Subcutaneous abdominal adipose tissue (tissue), 5 donors: ENCODE results near the gene PLIN5.

Source experiments
- H3K27ac ChIP-seq: one replicate; pipeline ENCODE4 v1.7.0; 2013; ENCODE audit warnings: low read depth, mild to moderate bottlenecking, inconsistent platforms, low read length, moderate library complexity
- H3K27me3 ChIP-seq, 5 donors: one replicate each; pipeline ENCODE4 v1.7.0; 2013; ENCODE audit warnings: low read length in 5 of 5, inconsistent platforms in 1 of 5; ENCODE audit not compliant: control insufficient read depth in 5 of 5, insufficient read depth in 4 of 5
- H3K36me3 ChIP-seq, 5 donors: one replicate each; pipeline ENCODE4 v1.7.0; 2013; ENCODE audit warnings: low read length in 5 of 5; ENCODE audit not compliant: control insufficient read depth in 5 of 5, insufficient read depth in 5 of 5
- H3K4me1 ChIP-seq, 5 donors: one replicate each; pipeline ENCODE4 v1.7.0; 2013; ENCODE audit warnings: low read length in 5 of 5, mild to moderate bottlenecking in 3 of 5, moderate library complexity in 1 of 5; ENCODE audit not compliant: control insufficient read depth in 5 of 5, insufficient read depth in 5 of 5
- H3K4me3 ChIP-seq, 5 donors: one replicate each; pipeline ENCODE4 v1.7.0; 2013; ENCODE audit warnings: low read length in 5 of 5, low read depth in 1 of 5
- H3K9ac ChIP-seq, 5 donors: one replicate each; pipeline ENCODE4 v1.7.0; 2013; ENCODE audit warnings: low read length in 5 of 5, mild to moderate bottlenecking in 4 of 5, moderate library complexity in 3 of 5
- H3K9me3 ChIP-seq, 5 donors: one replicate each; pipeline ENCODE4 v1.7.0; 2013; ENCODE audit warnings: low read length in 5 of 5; ENCODE audit not compliant: control insufficient read depth in 5 of 5
- donor health status: healthy.
- donor health status: healthy.
- donor health status: healthy.
- donor health status: healthy.
- donor health status: healthy.

Gene PLIN5

DNA sequence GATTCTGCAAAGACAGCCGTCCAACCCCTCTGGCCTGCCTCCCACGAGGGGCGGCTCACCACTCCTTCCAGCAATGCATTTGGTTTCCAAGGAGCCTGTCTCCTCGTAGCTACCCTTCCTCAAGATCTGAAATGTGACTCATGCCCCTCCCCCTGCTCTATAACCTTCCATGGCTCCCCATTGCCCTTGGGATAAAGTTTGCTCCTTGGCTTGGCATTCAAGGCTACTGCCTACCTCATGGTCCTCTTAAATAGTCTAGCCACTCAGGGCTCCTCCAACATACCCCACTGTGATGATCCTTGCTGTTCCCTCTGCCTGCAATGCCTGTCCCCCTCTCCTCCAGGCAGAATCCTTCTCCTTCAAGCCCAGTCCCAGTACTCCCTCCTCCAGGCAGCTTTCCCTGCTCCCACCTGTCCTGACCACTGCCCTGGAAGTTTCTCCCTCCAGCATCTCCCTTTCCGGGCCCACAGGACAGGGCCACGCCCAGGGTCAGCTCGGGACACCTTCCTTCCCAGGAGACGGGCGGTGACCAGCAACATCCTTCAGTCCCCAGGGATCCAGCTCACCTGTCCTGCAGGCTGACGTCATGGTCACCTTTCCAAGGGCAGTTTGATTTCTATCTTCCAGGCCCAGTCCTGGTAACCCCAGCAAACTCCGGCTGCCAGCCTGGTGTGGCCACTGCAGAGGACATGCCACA is 43.7 kb upstream of the PLIN5 start:
- H3K4me3 ChIP-seq = no peak overlapping the region
- H3K27ac ChIP-seq = no peak overlapping the region
- H3K4me1 ChIP-seq = peaks cover 0 to 35% (median 2%) of the 10 kb centered on the region in 5 donors
- no peaks in the 10 kb centered on the region for H3K9me3 ChIP-seq
- peaks cover 27 to 58% (median 50%) of the 10 kb centered on the region in 5 donors for H3K27me3 ChIP-seq
- no peaks in the 10 kb centered on the region for H3K36me3 ChIP-seq
- peak overlapping the region in 1 of 5 donors; percentile 20 for H3K9ac ChIP-seq

DNA sequence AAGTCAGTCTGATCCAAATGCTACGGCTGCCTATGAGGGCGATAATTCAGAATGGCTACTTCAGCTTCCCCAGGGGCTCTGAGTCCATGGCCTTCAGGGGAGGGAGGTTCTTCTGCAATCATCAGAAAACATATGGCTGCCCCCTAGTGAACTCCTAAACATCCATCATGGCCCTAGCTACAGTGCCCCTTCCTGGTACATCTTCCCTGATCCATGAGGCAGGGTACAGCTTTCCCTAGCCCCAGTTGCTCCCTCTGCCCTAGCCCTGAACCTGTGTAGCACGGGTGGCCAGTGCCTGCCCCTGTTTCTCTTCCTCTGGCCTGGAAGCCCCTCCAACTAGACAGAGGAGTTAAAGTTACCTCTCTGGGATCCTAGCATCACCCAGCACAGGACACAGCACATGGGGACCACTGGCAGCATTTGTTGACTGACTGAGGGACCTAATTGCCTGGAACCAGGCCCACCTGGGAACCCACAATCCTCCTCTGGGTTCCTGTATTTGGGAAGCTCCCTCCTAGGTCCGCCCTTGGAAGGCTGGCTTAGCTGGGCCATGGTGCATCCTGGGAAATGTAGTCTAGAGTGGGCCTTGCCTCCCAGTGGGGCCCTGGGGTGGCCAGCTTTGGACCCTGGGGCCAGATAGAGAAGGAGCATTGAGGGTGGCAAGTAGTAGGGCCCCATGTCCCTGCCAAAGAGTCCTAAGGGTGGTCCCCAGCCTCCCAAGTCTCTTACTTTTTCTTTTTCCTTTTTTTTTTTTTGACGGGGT is 42.2 kb upstream of the PLIN5 start:
- Histone ChIP-seq H3K4me3 (no peak overlapping the region), H3K4me1 (peaks cover 0 to 37% (median 2%) of the 10 kb centered on the region in 5 donors), H3K27ac (no peak overlapping the region), H3K36me3 (no peaks in the 10 kb centered on the region), H3K9ac (no peak overlapping the region), H3K27me3 (peaks cover 17 to 54% (median 44%) of the 10 kb centered on the region in 5 donors), H3K9me3 (no peaks in the 10 kb centered on the region)

DNA sequence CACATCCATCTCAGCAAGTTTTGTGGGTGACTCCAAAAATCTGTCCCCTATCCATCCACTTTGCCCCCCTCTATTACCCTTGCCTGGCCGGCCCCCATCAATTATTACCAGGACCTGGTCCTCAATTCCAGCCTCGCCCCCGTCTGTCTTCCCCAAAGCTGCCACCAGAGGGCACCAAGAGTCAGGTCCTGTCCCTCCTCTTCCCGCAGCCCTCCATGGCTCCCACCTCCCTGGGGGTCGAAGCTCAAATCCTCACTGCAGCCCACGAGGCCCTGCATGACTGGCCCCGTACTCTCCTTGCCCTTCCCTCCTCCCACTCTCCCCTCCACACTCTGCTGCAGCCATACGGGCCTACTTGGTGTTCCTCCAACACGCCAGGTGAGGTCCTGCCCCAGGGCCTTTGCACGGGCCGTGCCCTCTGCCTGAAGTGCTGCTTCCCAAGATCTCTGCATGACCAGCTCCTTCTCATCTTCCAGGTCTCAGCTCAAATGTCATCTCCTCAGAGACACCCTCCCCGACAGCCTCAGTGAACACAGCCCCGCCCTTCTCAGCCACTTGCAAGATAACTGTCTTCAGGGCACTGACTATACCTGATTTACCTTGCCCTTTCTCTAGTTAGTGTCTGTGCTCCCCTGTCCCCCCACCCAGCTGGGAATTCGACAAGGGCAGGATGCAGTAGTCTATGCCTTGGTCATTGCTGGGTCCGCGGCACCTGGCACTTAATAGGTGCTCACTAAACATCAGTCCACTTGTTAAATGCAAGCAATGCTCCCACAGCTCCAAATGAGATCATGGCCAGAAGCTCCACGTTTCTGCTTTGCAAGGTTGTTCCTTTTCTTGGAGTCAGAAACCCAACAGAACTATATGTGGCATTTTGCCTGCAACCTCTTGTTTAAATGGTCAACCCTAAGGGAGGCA is 41.3 kb upstream of the PLIN5 start:
- Histone ChIP-seq H3K9me3 (no peaks in the 10 kb centered on the region), H3K27me3 (peaks cover 14 to 49% (median 41%) of the 10 kb centered on the region in 5 donors), H3K36me3 (no peaks in the 10 kb centered on the region), H3K27ac (peak overlapping the region; percentile 82), H3K4me1 (peaks cover 0 to 39% (median 2%) of the 10 kb centered on the region in 5 donors), H3K9ac (peak overlapping the region in 1 of 5 donors; percentile 48), H3K4me3 (no peak overlapping the region)

DNA sequence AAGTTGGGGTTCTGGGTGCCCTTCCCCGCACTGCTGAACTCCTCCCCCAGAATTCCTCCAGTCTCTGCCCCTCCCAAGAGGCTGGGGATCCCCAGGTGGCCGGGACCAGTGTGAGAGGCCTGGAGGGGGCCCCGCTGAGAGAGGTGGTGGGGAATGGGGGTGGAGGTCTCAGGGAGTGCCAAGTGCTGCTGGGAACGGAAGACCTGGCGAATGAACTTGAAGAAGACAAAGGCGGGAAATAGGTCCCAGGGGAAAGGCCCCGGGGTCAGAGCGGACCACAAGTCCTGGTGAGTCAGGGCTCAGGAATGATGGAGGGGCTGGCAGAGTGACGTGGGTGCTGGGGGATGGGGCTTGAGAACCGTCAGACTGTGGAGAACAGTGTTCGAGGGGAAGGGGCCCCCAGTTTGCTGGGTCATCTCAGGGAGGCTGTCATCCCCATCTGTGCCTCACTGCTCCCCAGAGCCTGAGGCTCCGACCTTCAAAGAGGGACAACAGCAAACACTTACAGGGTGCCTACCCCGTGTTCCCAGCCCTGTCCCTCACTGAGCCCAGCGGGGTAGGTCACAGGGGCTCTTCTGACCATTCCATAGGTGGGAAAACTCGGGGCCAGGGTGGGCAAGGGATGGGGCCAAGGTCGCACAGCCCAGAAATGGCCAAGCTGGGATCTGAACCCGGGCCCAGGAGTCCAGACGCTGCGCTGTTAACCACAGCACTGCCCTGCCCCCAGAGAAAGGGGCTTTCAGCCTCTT is 40.4 kb upstream of the PLIN5 start:
- peaks cover 18 to 49% (median 42%) of the 10 kb centered on the region in 5 donors for H3K27me3 ChIP-seq
- H3K9ac ChIP-seq = peak overlapping the region in 3 of 5 donors; percentile 40 to 52 (median 48)
- peak overlapping the region; percentile 82 for H3K27ac ChIP-seq
- peak overlapping the region in 1 of 5 donors; percentile 10 for H3K4me3 ChIP-seq
- H3K36me3 ChIP-seq = no peaks in the 10 kb centered on the region
- H3K4me1 ChIP-seq = peaks cover 0 to 39% (median 0%) of the 10 kb centered on the region in 5 donors
- no peaks in the 10 kb centered on the region for H3K9me3 ChIP-seq

DNA sequence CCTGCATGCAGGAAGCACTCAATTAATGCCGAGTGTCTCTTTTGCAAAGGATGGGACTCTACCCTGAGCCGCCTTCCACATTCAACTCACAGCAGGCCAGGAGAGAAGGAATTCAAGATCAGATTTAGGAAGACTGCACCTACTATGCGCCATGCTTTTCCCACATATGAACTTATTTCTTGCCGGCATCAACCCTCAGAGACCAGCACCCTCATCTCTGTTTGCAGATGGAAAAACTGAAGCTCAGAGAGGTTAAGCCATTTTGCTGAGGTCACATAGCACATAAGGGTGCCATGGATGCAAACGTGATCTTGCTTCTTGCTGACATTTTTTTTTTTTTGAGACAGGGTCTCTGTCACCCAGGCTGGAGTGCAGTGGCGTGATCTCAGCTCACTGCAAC is 38.7 kb upstream of the PLIN5 start:
- H3K9ac ChIP-seq = no peak overlapping the region
- H3K4me1 ChIP-seq = peaks cover 0 to 30% (median 0%) of the 10 kb centered on the region in 5 donors
- no peak overlapping the region for H3K4me3 ChIP-seq
- H3K27me3 ChIP-seq = peaks cover 9 to 33% (median 25%) of the 10 kb centered on the region in 5 donors
- H3K9me3 ChIP-seq = no peaks in the 10 kb centered on the region
- H3K27ac ChIP-seq = no peak overlapping the region
- no peaks in the 10 kb centered on the region for H3K36me3 ChIP-seq

DNA sequence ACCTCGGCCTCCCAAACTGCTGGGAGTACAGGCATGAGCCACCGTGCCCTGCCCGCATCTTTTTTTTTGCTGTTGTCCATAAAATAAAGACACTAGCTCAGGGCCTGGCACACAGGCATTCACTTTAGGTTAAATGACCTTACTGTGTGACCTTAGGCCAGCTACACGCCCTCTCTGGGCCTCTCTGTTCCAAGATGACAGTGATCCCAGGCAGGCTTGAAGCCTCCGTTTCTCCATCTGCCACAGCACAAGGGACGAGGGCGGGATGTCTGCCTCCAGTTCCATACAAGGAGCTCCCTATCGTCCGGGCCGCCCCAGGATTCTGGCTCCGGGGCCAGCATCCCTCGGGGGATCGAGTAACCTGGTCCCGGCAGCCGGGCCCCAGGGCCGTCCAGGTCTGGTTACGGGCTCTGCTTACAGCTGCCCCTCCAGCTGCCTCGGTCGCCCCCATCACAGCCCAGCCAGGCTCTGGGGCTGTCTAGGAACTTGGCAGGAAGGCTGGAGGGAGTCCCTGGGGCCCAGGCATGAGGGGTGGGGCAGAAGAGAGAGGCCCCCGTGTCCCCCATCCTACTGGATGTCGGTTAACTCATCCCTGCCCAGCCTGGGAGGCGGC is 36.4 kb upstream of the PLIN5 start:
- Histone ChIP-seq H3K9ac (no peak overlapping the region), H3K27me3 (peaks cover 12 to 24% (median 17%) of the 10 kb centered on the region in 5 donors), H3K36me3 (no peaks in the 10 kb centered on the region), H3K27ac (no peak overlapping the region), H3K4me1 (peaks cover 0 to 39% (median 0%) of the 10 kb centered on the region in 5 donors), H3K4me3 (no peak overlapping the region), H3K9me3 (no peaks in the 10 kb centered on the region)

DNA sequence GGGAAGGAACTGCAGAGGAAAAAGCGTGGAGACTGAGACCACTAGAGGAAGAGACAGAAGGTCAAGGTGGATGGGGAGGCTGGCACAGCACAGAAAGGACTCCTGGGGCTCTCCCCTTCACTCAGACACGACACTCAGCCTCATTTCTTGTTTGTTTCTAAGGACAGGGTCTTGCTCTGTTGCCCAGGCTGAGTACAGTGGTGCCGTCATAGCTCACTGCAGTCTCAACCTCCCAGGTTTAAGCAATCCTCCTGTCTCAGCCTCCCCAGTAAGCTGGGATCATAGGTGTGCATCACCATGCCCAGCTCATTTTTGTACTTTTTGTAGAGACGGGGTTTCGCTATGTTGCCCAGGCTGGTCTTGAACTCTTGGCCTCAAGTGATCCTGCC is 35.9 kb upstream of the PLIN5 start:
- Histone ChIP-seq H3K36me3 (no peaks in the 10 kb centered on the region), H3K27ac (no peak overlapping the region), H3K9ac (no peak overlapping the region), H3K9me3 (no peaks in the 10 kb centered on the region), H3K27me3 (peaks cover 12 to 23% (median 20%) of the 10 kb centered on the region in 5 donors), H3K4me3 (no peak overlapping the region), H3K4me1 (peaks cover 0 to 34% (median 0%) of the 10 kb centered on the region in 5 donors)

DNA sequence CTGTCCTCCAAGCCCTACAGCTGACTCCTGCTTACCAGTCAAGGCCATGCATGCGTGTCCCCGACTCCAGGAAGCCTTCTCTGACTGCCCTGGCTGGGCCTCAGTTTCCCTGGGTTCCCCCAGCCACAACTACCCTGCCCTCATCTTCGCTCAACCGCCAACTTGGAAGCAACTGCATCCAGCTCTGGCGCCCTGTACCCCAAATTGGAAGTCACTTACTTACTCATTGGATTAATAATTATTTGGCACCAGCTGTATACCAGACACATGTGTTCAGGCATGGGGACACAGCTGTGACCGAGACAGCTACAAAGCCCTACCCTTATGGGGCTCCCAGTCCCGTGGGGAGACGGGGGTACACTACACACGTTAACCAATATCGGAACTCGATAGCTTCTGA is 35.4 kb upstream of the PLIN5 start:
- no peaks in the 10 kb centered on the region for H3K36me3 ChIP-seq
- H3K27me3 ChIP-seq = peaks cover 8 to 18% (median 17%) of the 10 kb centered on the region in 5 donors
- no peak overlapping the region for H3K9ac ChIP-seq
- H3K27ac ChIP-seq = no peak overlapping the region
- H3K9me3 ChIP-seq = no peaks in the 10 kb centered on the region
- no peak overlapping the region for H3K4me3 ChIP-seq
- H3K4me1 ChIP-seq = peaks cover 0 to 29% (median 0%) of the 10 kb centered on the region in 5 donors

DNA sequence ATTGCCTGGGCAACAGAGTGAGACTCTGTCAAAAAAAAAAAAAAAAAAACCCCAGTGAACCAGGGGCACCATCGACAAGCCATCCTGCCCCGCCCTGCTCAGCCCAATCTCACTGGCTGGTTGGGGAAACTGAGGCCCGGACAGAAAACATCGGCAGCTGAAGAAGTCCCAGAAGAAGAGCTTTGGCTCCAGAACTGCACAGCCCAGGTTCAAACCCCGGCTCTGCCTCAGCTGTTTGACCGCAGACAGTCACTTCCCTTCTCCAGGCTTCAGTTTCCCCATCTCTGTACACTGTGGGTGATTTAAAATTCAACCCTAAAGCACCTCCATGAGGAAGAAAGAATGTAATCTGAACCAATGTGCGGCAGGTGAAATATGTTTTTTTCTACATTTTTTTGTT is 33.9 kb upstream of the PLIN5 start:
- H3K9ac ChIP-seq = no peak overlapping the region
- peaks cover 0 to 17% (median 0%) of the 10 kb centered on the region in 5 donors for H3K4me1 ChIP-seq
- peaks cover 4 to 17% (median 11%) of the 10 kb centered on the region in 5 donors for H3K27me3 ChIP-seq
- H3K36me3 ChIP-seq = no peaks in the 10 kb centered on the region
- H3K27ac ChIP-seq = no peak overlapping the region
- H3K9me3 ChIP-seq = no peaks in the 10 kb centered on the region
- no peak overlapping the region for H3K4me3 ChIP-seq
